Upper lobe of left lung (tissue), 4 donors: ENCODE data around the gene TEDC1.

Experiments
- CTCF ChIP-seq, 6 experiments: fragments of 450-650 bp in 4 of 6; fragments of 200-600 bp in 2 of 6; sonication (generic) in 2 of 6; IDR thresholded peaks; one replicate each; pipeline ENCODE4 v1.5.1; 2016 to 2019; ENCODE audit warnings: antibody characterized with exemption in 6 of 6
- POLR2A ChIP-seq, 4 donors: fragments of 450-650 bp; IDR thresholded peaks; one replicate each; pipeline ENCODE4 v1.5.1; 2016 to 2017; ENCODE audit warnings: antibody characterized with exemption in 4 of 4, mild to moderate bottlenecking in 2 of 4
- POLR2AphosphoS5 ChIP-seq, 2 donors: sonication (generic); formaldehyde crosslinking; IDR thresholded peaks; one replicate each; pipeline ENCODE4 v1.5.1; 2017; ENCODE audit warnings: antibody characterized with exemption in 2 of 2

- TF ChIP-seq POLR2A (IDR thresholded peaks at IDR 0.05) (no peak), CTCF (IDR thresholded peaks at IDR 0.05) (no peak), POLR2AphosphoS5 (IDR thresholded peaks at IDR 0.05) (no peak)
Observed at GRCh38 chr14:105540811-105541210, 49.8 kb downstream of the TEDC1 start.
